Fibroblast of the aortic adventitia (primary cell): ENCODE data around the gene PIM3. TPM values are rescaled to one million over a fixed set of nuclear protein-coding genes. Genes with fewer than 3 reads are reported as not detected.

Experiments used
- DNase-seq: peaks from one replicate; pipeline ENCODE4 v3.0.0-alpha.2; 2010; ENCODE audit warnings: low read depth
- H3K4me3 ChIP-seq: 2 replicates; pipeline ENCODE4 v1.5.1; 2011; ENCODE audit warnings: low read depth, mild to moderate bottlenecking, control low read depth, low read length, moderate library complexity
- CTCF ChIP-seq: IDR thresholded peaks from 2 replicates; pipeline ENCODE4 v1.5.1; 2011; ENCODE audit warnings: mild to moderate bottlenecking, low read length, control low read depth, inconsistent platforms; ENCODE audit not compliant: insufficient read depth
- total RNA-seq: library from RNA; depleted of rRNA; stranded (reverse); fragments of >200 nt; gene quantifications from 2 replicates; pipeline ENCODE4 v1.2.3, GENCODE V29; 2012; ENCODE audit warnings: low replicate concordance

The PIM3 gene
- total RNA-seq, 1 donor, result 15.2 TPM

- no peak for DNase-seq
- TF ChIP-seq CTCF, result no peak
Observed at GRCh38 chr22:49949914-49950292, 10.7 kb upstream of the PIM3 start.

DNA sequence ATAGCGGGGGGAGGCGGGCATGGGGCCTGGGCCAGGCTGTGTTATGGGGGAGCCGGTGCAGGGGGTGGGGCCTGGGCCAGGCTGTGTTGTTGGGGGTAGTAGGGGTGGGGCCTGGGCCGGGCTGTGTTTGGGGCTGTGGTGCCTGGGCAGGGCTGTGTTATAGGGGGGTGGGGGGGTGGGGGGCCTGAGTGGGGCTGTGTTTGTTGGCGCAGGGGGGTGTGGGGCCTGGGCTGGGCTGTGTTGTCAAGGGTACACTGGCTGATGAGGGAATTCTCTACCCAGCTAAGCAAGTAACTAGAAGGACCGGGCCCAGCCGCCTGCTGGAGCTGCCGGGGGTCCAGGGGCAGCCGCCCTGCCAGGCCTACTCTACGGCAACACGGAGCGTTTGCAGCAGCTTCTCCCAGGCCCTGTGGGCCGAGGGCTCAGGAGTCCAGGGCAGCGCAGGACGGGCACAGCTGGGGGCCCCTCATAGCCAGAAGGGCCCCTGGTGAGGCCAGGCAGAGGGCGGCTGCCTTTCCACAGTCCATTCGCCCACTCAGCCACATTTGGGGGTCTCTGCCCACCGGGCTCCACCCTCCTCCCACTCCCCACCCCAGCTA is 10.1 kb upstream of the PIM3 start:
- no peak for TF ChIP-seq CTCF
- no peak for DNase-seq

More at GRCh38 chr22:49949914-49950292, 10.7 kb upstream of the PIM3 start:
- no peak overlapping the region for H3K4me3 ChIP-seq

DNA sequence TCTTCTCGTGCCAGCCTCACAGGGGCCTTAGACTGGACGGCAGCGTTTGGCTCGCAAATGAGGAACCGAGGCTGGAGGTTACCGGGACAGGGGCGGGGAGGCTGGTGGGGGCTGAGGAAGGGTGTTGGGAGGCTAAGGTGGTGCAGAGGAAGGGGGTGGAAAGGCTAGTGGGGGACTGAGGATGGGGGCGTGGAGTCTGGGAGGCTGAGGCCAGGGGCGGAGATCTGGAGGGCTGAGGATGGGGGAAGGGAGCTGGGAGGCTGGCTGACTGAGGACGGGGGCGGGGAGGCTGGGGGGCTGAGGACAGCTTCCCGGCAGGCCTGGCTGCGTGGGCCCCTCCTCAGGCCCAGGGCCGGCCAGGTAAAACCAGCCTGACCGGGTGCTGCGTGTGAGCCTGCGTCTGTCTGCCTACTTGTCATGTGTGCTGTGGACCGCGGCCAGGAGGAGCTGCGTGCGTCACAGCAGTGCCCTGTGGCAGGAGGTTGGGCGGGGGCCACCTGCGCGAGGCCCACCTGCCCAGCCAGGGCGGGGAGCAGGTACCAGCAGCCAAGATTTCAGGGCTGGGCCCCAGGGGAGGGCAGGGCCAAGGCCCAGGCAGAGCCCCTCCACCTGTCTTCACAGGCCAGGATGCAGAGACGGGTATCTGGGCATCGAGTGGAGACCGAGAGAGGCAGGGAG is 9.4 kb upstream of the PIM3 start:
- no peak overlapping the region for H3K4me3 ChIP-seq
- TF ChIP-seq CTCF, result no peak
- peak; percentile 51 for DNase-seq

More for the DNA sequence above, 10.1 kb upstream of the PIM3 start:
- H3K4me3 ChIP-seq, result no peak overlapping the region

GRCh38 chr22:49951678-49951985 is 8.9 kb upstream of the PIM3 start:
- TF ChIP-seq CTCF, result no peak
- no peak for DNase-seq
- no peak overlapping the region for H3K4me3 ChIP-seq

DNA sequence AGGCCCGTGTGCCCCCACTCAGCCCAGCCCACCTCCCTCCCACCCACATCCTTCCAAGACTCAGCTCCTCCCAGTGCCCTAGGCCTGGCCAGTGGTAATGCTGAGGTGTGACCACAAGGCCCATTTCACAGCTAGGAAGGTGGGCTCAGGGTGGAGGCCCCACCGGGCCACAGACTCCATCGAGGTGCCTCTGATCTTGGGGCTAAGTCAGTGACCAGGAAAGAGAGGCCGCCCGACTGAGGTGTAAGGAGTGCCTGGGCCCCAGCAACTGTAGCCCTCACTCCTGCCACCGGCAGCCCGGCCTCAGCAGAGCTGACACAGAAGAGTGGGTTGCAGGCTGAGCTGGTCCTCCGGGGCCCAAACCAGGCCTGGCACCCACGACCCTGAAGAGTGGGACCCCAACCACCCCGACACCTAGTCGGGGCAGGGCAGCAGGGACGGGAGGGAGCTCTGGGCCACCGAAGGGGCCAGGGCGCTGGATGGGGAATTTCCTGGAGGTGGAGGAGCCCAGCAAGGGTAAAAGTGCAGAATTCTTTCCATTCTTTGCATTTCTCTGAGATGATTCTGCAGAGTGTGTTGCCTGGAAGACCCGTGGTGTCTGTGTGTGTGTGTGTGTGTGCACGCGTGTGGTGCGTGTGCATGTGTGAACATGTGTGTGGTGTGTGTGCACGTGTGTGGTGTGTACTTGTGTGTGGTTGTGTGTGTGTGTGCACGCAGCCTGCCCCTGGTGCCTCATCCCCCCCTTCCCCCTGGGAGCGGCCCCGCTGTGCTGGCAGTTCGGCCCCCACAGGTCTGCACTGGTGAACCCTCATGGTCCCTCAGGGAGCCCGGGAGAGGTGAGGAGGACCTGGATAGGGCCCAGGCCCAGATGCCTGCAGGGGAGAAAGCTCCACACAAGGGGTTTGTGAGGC is 8.3 kb upstream of the PIM3 start:
- no peak for TF ChIP-seq CTCF
- H3K4me3 ChIP-seq, result no peak overlapping the region
- DNase-seq, result peak; percentile 82

GRCh38 chr22:49953027-49953679 is 7.4 kb upstream of the PIM3 start:
- DNase-seq, result no peak
- no peak for TF ChIP-seq CTCF
- no peak overlapping the region for H3K4me3 ChIP-seq
